ENCODE measurements around the gene FAM83D. TPM values are rescaled to one million over a fixed set of nuclear protein-coding genes. Genes with fewer than 3 reads are reported as not detected.

Gene FAM83D
- total and polyA plus RNA-seq, 7 donors: 1.2 to 291 (median 14.9) TPM

- Histone ChIP-seq H3K9me3 (no peaks in the 10 kb centered on the region), H3K27ac (peak overlapping the region; percentile 96 to 98 (median 98)), H3K4me3 (peak overlapping the region; percentile 87 to 95 (median 92)), H3K27me3 (no peaks in the 10 kb centered on the region), H3K4me1 (peaks cover 0 to 36% (median 14%) of the 10 kb centered on the region in 4 donors), H3K36me3 (peaks cover 0 to 3% (median 0%) of the 10 kb centered on the region in 4 donors)
- DNase-seq: no peak
- TF ChIP-seq POLR2A (IDR thresholded peaks at IDR 0.05): no peak
- TF ChIP-seq CTCF (IDR thresholded peaks at IDR 0.05): no peak
- intact Hi-C loops (cut with DNase I): loop anchor here (2.0 kb wide), 1 partner anchor 35 kb away; the partner anchor contains the start of gene FAM83D
- 9 to 14% methylated on average over 16 of the region's 16 CpGs for WGBS, 2 donors
These were observed 35.4 kb downstream of the FAM83D start for GRCh38 chr20:38961530-38962043.

GRCh38 chr20:38962044-38962927 is 36.1 kb downstream of the FAM83D start, which contains the start of gene DHX35:
Gene DHX35 (plus strand): TSS chr20:38962344. CDS start chr20:38962368, 24 bp downstream.
- peaks cover 0 to 43% (median 17%) of the 10 kb centered on the region in 4 donors for H3K4me1 ChIP-seq
- H3K9me3 ChIP-seq: no peaks in the 10 kb centered on the region
- peak within 1 kb of the TSS; percentile 96 to 98 (median 98) for H3K27ac ChIP-seq
- peak; percentile 99 for DNase-seq
- H3K27me3 ChIP-seq: no peaks in the 10 kb centered on the region
- intact Hi-C loops (cut with DNase I): loop anchor here (2.0 kb wide), 1 partner anchor 35 kb away; the partner anchor contains the start of gene FAM83D
- H3K4me3 ChIP-seq: peak within 1 kb of the TSS; percentile 87 to 95 (median 92)
- peaks cover 0 to 3% (median 0%) of the 10 kb centered on the region in 4 donors for H3K36me3 ChIP-seq
- TF ChIP-seq CTCF (IDR thresholded peaks at IDR 0.05) (peak in 3 of 4 experiments; percentile 9 to 30 (median 15)), POLR2A (IDR thresholded peaks at IDR 0.05) (peak in 1 of 2 donors; percentile 25), POLR2AphosphoS5 (IDR thresholded peaks at IDR 0.05) (peak; percentile 61 to 85 (median 74)), EP300 (IDR thresholded peaks at IDR 0.05) (peak in 1 of 4 donors; percentile 56)
- WGBS, 2 donors: 0% methylated on average over 70 of the region's 70 CpGs

GRCh38 chr20:38962928-38963401 is 36.7 kb downstream of the FAM83D start:
- intact Hi-C loops (cut with DNase I): loop anchor here (2.0 kb wide), 1 partner anchor 36 kb away; the partner anchor contains the start of gene FAM83D
- TF ChIP-seq POLR2AphosphoS5 (IDR thresholded peaks at IDR 0.05): no peak
- no peak for TF ChIP-seq POLR2A (IDR thresholded peaks at IDR 0.05)
- peak in 1 of 4 experiments; percentile 8 for TF ChIP-seq CTCF (IDR thresholded peaks at IDR 0.05)
- no peak for TF ChIP-seq EP300 (IDR thresholded peaks at IDR 0.05)
- H3K4me3 ChIP-seq: peak overlapping the region; percentile 87 to 95 (median 92)
- DNase-seq: no peak
- H3K27me3 ChIP-seq: no peaks in the 10 kb centered on the region
- H3K9me3 ChIP-seq: no peaks in the 10 kb centered on the region
- H3K27ac ChIP-seq: peak overlapping the region; percentile 96 to 98 (median 98)
- peaks cover 0 to 3% (median 0%) of the 10 kb centered on the region in 4 donors for H3K36me3 ChIP-seq
- H3K4me1 ChIP-seq: peaks cover 0 to 50% (median 23%) of the 10 kb centered on the region in 4 donors
- 4 to 6% methylated on average over 5 of the region's 5 CpGs for WGBS, 2 donors

GRCh38 chr20:38963745-38964144 is 37.5 kb downstream of the FAM83D start:
- intact Hi-C loops (cut with DNase I): loop anchor here (2.0 kb wide), 1 partner anchor 37 kb away; the partner anchor contains the start of gene FAM83D
- peaks cover 0 to 58% (median 31%) of the 10 kb centered on the region in 4 donors for H3K4me1 ChIP-seq
- H3K36me3 ChIP-seq: peaks cover 0 to 3% (median 0%) of the 10 kb centered on the region in 4 donors
- TF ChIP-seq POLR2A (IDR thresholded peaks at IDR 0.05) (no peak), POLR2AphosphoS5 (IDR thresholded peaks at IDR 0.05) (no peak), EP300 (IDR thresholded peaks at IDR 0.05) (no peak), CTCF (IDR thresholded peaks at IDR 0.05) (no peak)
- H3K27ac ChIP-seq: peak overlapping the region in 2 of 4 donors; percentile 96 to 98
- no peak for DNase-seq
- no peaks in the 10 kb centered on the region for H3K27me3 ChIP-seq
- no peaks in the 10 kb centered on the region for H3K9me3 ChIP-seq
- no peak overlapping the region for H3K4me3 ChIP-seq

All from sigmoid colon (tissue), 7 donors.